IMR-90 (cell line): ENCODE measurements around the gene DBX1. TPM values are rescaled to one million over a fixed set of nuclear protein-coding genes. Genes with fewer than 3 reads are reported as not detected.

Experiments
- ATAC-seq: fragments of 200-7000 bp; cut with Tn5 transposase; 2 replicates; pipeline ENCODE4 v1.9.1; 2020; ENCODE audit warnings: low read depth, mild to moderate bottlenecking, moderate library complexity
- BruUV-seq: library from RNA; stranded (reverse); fragments of 400-500 nt; replicated peaks from 2 replicates; lab custom pipeline; 2021; lab: Mats Ljungman, UMichigan
- CTCF ChIA-PET: fragments of 300-600 bp; formaldehyde crosslinking; extraction: SDS; loops from one replicate; lab custom pipeline; 2021; ENCODE audit warnings: antibody characterized with exemption; lab: Yijun Ruan, JAX
- POLR2A ChIA-PET: fragments of 300-600 bp; sonication (Branson Sonifier 250); formaldehyde crosslinking; loops from one replicate; lab custom pipeline; 2022; ENCODE audit warnings: antibody characterized with exemption; ENCODE audit not compliant: unreplicated experiment; lab: Charles Lee
- DNase-seq: peaks from one replicate; pipeline ENCODE4 v3.0.0; 2013
- H2AFZ ChIP-seq: replicated peaks from 2 replicates; pipeline ENCODE3; 2013; ENCODE audit warnings: low read length, mild to moderate bottlenecking; ENCODE audit not compliant: poor library complexity
- H2AK5ac ChIP-seq: 2 replicates; pipeline ENCODE4 v1.6.1; 2013; ENCODE audit warnings: low read depth, low read length, inconsistent platforms
- H2AK9ac ChIP-seq: replicated peaks from 2 replicates; pipeline ENCODE3; 2013; ENCODE audit warnings: mild to moderate bottlenecking, low read depth, low read length, moderate library complexity; ENCODE audit not compliant: poor library complexity
- H2BK120ac ChIP-seq: 2 replicates; pipeline ENCODE4 v1.6.1; 2013; ENCODE audit warnings: low read depth, low read length, inconsistent platforms
- H2BK15ac ChIP-seq: 3 replicates; pipeline ENCODE4 v1.6.1; 2013; ENCODE audit warnings: low read depth, low read length, inconsistent platforms
- H2BK20ac ChIP-seq: 2 replicates; pipeline ENCODE4 v1.6.1; 2013; ENCODE audit warnings: low read depth, mild to moderate bottlenecking, inconsistent platforms, low read length, moderate library complexity
- H2BK5ac ChIP-seq: 2 replicates; pipeline ENCODE4 v1.6.1; 2013; ENCODE audit warnings: mild to moderate bottlenecking, low read depth, low read length, inconsistent platforms; ENCODE audit not compliant: poor library complexity, severe bottlenecking
- H3K14ac ChIP-seq: replicated peaks from 2 replicates; pipeline ENCODE4 v1.6.1; 2013; ENCODE audit warnings: low read depth, low read length, inconsistent platforms
- H3K18ac ChIP-seq: 2 replicates; pipeline ENCODE4 v1.6.1; 2013; ENCODE audit warnings: low read depth, low read length, control low read depth
- H3K23ac ChIP-seq: 2 replicates; pipeline ENCODE4 v1.6.1; 2013; ENCODE audit warnings: low read depth, low read length, inconsistent platforms
- H3K27ac ChIP-seq: 2 replicates; pipeline ENCODE4 v1.5.1; 2013; ENCODE audit warnings: mild to moderate bottlenecking, control low read depth, low read length; ENCODE audit not compliant: insufficient read depth
- H3K27me3 ChIP-seq: 2 replicates; pipeline ENCODE4 v1.6.1; 2013; ENCODE audit warnings: low read length; ENCODE audit not compliant: control insufficient read depth, insufficient read depth
- H3K36me3 ChIP-seq: 2 replicates; pipeline ENCODE4 v1.6.1; 2013; ENCODE audit warnings: low read length, mixed read lengths; ENCODE audit not compliant: control insufficient read depth, insufficient read depth
- H3K4ac ChIP-seq: 2 replicates; pipeline ENCODE4 v1.6.1; 2013; ENCODE audit warnings: low read depth, low read length, inconsistent platforms
- H3K4me1 ChIP-seq: 2 replicates; pipeline ENCODE4 v1.6.1; 2013; ENCODE audit warnings: low read length, mixed read lengths; ENCODE audit not compliant: control insufficient read depth, insufficient read depth
- H3K4me2 ChIP-seq: 2 replicates; pipeline ENCODE4 v1.6.1; 2013; ENCODE audit warnings: low read depth, mild to moderate bottlenecking, control low read depth, low read length, moderate library complexity
- H3K4me3 ChIP-seq: 2 replicates; pipeline ENCODE4 v1.5.1; 2013; ENCODE audit warnings: low read depth, mild to moderate bottlenecking, control low read depth, low read length, moderate library complexity; ENCODE audit not compliant: insufficient read depth
- H3K56ac ChIP-seq: 2 replicates; pipeline ENCODE4 v1.6.1; 2013; ENCODE audit warnings: low read length, inconsistent platforms; ENCODE audit not compliant: insufficient read depth; ENCODE audit errors: extremely low read depth
- H3K79me1 ChIP-seq, 2 experiments: 2 replicates each; pipeline ENCODE4 v1.6.1; 2013; ENCODE audit warnings: low read length in 2 of 2, inconsistent platforms in 1 of 2, low read depth in 1 of 2
- H3K9ac ChIP-seq: 2 replicates; pipeline ENCODE4 v1.6.1; 2013; ENCODE audit warnings: low read depth, low read length, control low read depth
- H3K9me1 ChIP-seq: 2 replicates; pipeline ENCODE4 v1.6.1; 2013; ENCODE audit warnings: low read length, inconsistent platforms; ENCODE audit not compliant: insufficient read depth
- H3K9me3 ChIP-seq: 2 replicates; pipeline ENCODE4 v1.6.1; 2013; ENCODE audit warnings: low read length; ENCODE audit not compliant: control insufficient read depth, insufficient read depth
- H4K20me1 ChIP-seq: 2 replicates; pipeline ENCODE4 v1.6.1; 2013; ENCODE audit warnings: low read length, inconsistent platforms; ENCODE audit not compliant: insufficient read depth
- H4K5ac ChIP-seq: 2 replicates; pipeline ENCODE4 v1.6.1; 2013; ENCODE audit warnings: mild to moderate bottlenecking, low read depth, low read length, control low read depth
- H4K8ac ChIP-seq, 2 experiments: 2 replicates each; pipeline ENCODE4 v1.6.1; 2013; ENCODE audit warnings: low read depth in 2 of 2, low read length in 2 of 2, control low read depth in 1 of 2, inconsistent platforms in 1 of 2
- H4K91ac ChIP-seq: 2 replicates; pipeline ENCODE4 v1.6.1; 2013; ENCODE audit warnings: low read depth, low read length, inconsistent platforms; ENCODE audit not compliant: insufficient read depth
- BHLHE40 ChIP-seq: fragments of 150-350 bp; IDR thresholded peaks from 2 replicates; pipeline ENCODE4 v1.6.1; 2016; ENCODE audit warnings: mild to moderate bottlenecking, low read depth, low read length
- CEBPB ChIP-seq: IDR thresholded peaks from 2 replicates; pipeline ENCODE4 v1.6.1; 2012; ENCODE audit warnings: low read depth, low read length, improper control_type of control experiment
- CHD1 ChIP-seq: IDR thresholded peaks from 2 replicates; pipeline ENCODE4 v1.6.1; 2012; ENCODE audit warnings: low read depth, low read length, improper control_type of control experiment
- CTCF ChIP-seq: conservative IDR thresholded peaks from 2 replicates; pipeline ENCODE4 v1.5.1; 2012; ENCODE audit warnings: mild to moderate bottlenecking, low read depth, low read length, improper control_type of control experiment
- FOS ChIP-seq: fragments of 150-350 bp; IDR thresholded peaks from 2 replicates; pipeline ENCODE4 v1.6.1; 2016; ENCODE audit warnings: low read depth, low read length
- MAFK ChIP-seq: IDR thresholded peaks from 2 replicates; pipeline ENCODE4 v1.6.1; 2012; ENCODE audit warnings: low read depth, low read length, improper control_type of control experiment
- MAZ ChIP-seq: IDR thresholded peaks from 2 replicates; pipeline ENCODE4 v1.6.1; 2012; ENCODE audit warnings: low read depth, mild to moderate bottlenecking, low read length, improper control_type of control experiment, moderate library complexity, borderline replicate concordance
- MXI1 ChIP-seq: IDR thresholded peaks from 2 replicates; pipeline ENCODE4 v1.6.1; 2012; ENCODE audit warnings: low read depth, mild to moderate bottlenecking, low read length, moderate library complexity, borderline replicate concordance
- NFE2L2 ChIP-seq: fragments of 150-350 bp; IDR thresholded peaks from 2 replicates; pipeline ENCODE4 v1.6.1; 2016; ENCODE audit warnings: low read depth, mild to moderate bottlenecking, low read length
- POLR2A ChIP-seq: IDR thresholded peaks from 2 replicates; pipeline ENCODE4 v1.6.1; 2012; ENCODE audit warnings: mild to moderate bottlenecking, low read depth, low read length
- RAD21 ChIP-seq: IDR thresholded peaks from 2 replicates; pipeline ENCODE4 v1.6.1; 2012; ENCODE audit warnings: low read length, improper control_type of control experiment
- RCOR1 ChIP-seq: IDR thresholded peaks from 2 replicates; pipeline ENCODE4 v1.6.1; 2012; ENCODE audit warnings: mild to moderate bottlenecking, low read length, improper control_type of control experiment; ENCODE audit not compliant: insufficient replicate concordance
- RFX5 ChIP-seq: IDR thresholded peaks from 2 replicates; pipeline ENCODE4 v1.8.0; 2012; ENCODE audit warnings: low read depth, mild to moderate bottlenecking, low read length, moderate library complexity
- SMC3 ChIP-seq: fragments of 150-350 bp; IDR thresholded peaks from 2 replicates; pipeline ENCODE4 v1.6.1; 2016; ENCODE audit warnings: low read depth, mild to moderate bottlenecking, antibody characterized with exemption, low read length, moderate library complexity
- WGBS, 2 experiments: methylation state at CpG; one replicate each; pipeline versions ENCODE4 v1.1.5 to v1.1.7; 2013; ENCODE audit warnings: missing lambda C conversion rate in 2 of 2; ENCODE audit not compliant: insufficient read length in 1 of 2; ENCODE audit errors: extremely low coverage in 2 of 2; 5-methylcytosine and 5-hydroxymethylcytosine counted together
- dilution Hi-C: fragments of 300-500 bp; cut with HindIII; formaldehyde crosslinking; loops from one replicate; pipeline ENCODE4 v1.14.3; 2018; ENCODE audit warnings: low sequenced_read_pairs; ENCODE audit not compliant: unreplicated experiment
- in situ Hi-C: fragments of 300-500 bp; cut with MboI; formaldehyde crosslinking; loops from 3 replicates; pipeline ENCODE4 v1.14.3; 2019; ENCODE audit warnings: low sequenced_read_pairs, inconsistent platforms, mixed read lengths
- intact Hi-C: fragments of 100-400 bp; cut with micrococcal nuclease; formaldehyde crosslinking; loops from 2 replicates; pipeline ENCODE4 v1.10.0; 2022
- polyA plus RNA-seq, 3 experiments: library from polyadenylated mRNA; depleted of rRNA; stranded (reverse); fragments of >200 nt; gene quantifications; 2 replicates each; pipeline ENCODE4 v1.2.3, GENCODE V29; 2012; ENCODE audit warnings: low replicate concordance in 1 of 3
- total RNA-seq: library from RNA; depleted of rRNA; stranded (reverse); fragments of >200 nt; gene quantifications from 2 replicates; pipeline ENCODE4 v1.2.3, GENCODE V29; 2012
- TF ChIP-seq, protein P1 (sequence below): fragments of 150-350 bp; IDR thresholded peaks from 2 replicates; pipeline ENCODE4 v1.6.1; 2016; ENCODE audit warnings: low read depth, mild to moderate bottlenecking, low read length, moderate library complexity, borderline replicate concordance
- TF ChIP-seq, protein P2 (sequence below): fragments of 150-350 bp; IDR thresholded peaks from 2 replicates; pipeline ENCODE4 v1.6.1; 2017; ENCODE audit warnings: mild to moderate bottlenecking, antibody characterized with exemption, low read length, low read depth

DBX1 gene
- total and polyA plus RNA-seq, 2 of the 4 experiments (the other 2 are of a cell fraction): not detected

DNA sequence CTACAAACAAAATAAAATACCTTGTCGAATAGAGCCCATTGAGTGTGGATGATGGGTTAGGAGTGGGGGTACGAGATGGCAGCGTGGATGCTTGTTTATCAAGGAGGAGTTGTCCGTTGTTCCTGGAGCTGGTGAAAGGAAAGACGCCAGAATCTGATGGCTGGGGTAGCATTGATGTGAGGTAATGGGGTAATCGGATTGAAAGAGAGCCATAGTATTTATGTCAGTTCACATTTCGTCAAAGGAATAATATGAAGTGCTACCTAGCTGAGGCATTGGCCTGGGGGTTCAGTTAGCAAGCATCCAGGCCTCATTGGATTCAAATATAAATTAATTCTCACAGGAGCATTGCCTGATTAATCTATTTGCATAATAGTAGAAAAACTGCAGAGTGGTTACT is 16.9 kb upstream of the DBX1 start:
- Histone ChIP-seq H3K27me3 (peaks cover 11% of the 10 kb centered on the region), H3K9me1 (no peaks in the 10 kb centered on the region), H3K4me2 (no peak overlapping the region), H3K23ac (no peak overlapping the region), H3K56ac (no peak overlapping the region), H2AK5ac (no peak overlapping the region), H3K27ac (no peak overlapping the region), H3K14ac (no peak overlapping the region), H4K5ac (no peak overlapping the region), H4K20me1 (no peaks in the 10 kb centered on the region), H4K8ac (no peak overlapping the region), H2BK120ac (no peak overlapping the region), H2BK20ac (no peak overlapping the region), H4K91ac (no peak overlapping the region), H3K4me1 (no peaks in the 10 kb centered on the region), H3K79me1 (no peaks in the 10 kb centered on the region), H2BK15ac (no peak overlapping the region), H3K9ac (no peak overlapping the region), H3K18ac (no peak overlapping the region), H3K9me3 (no peaks in the 10 kb centered on the region), H2BK5ac (no peak overlapping the region), H2AK9ac (no peak overlapping the region), H3K4me3 (no peak overlapping the region), H2AFZ (no peak overlapping the region), H3K36me3 (no peaks in the 10 kb centered on the region), H3K4ac (no peak overlapping the region)
- dilution Hi-C loops (no loop called here), intact Hi-C loops (no loop called here), in situ Hi-C loops (no loop called here)
- DNase-seq: no peak
- no TSS peak for BruUV-seq
- CTCF ChIA-PET: no interaction called here
- POLR2A ChIA-PET: no interaction called here
- no peak for ATAC-seq
- WGBS, 2 experiments: 45% methylated on average over 3 of the region's 7 CpGs; no CpG with 5 or more reads in 1 of the 2 experiments
- TF ChIP-seq, protein P1, sequence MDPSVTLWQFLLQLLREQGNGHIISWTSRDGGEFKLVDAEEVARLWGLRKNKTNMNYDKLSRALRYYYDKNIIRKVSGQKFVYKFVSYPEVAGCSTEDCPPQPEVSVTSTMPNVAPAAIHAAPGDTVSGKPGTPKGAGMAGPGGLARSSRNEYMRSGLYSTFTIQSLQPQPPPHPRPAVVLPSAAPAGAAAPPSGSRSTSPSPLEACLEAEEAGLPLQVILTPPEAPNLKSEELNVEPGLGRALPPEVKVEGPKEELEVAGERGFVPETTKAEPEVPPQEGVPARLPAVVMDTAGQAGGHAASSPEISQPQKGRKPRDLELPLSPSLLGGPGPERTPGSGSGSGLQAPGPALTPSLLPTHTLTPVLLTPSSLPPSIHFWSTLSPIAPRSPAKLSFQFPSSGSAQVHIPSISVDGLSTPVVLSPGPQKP: no peak
- TF ChIP-seq FOS (no peak), CHD1 (no peak), NFE2L2 (no peak), MXI1 (no peak), BHLHE40 (no peak), RCOR1 (no peak), MAFK (no peak), SMC3 (no peak), POLR2A (no peak), CTCF (no peak), RAD21 (no peak), MAZ (no peak), CEBPB (no peak), RFX5 (no peak)
- TF ChIP-seq, protein P2, sequence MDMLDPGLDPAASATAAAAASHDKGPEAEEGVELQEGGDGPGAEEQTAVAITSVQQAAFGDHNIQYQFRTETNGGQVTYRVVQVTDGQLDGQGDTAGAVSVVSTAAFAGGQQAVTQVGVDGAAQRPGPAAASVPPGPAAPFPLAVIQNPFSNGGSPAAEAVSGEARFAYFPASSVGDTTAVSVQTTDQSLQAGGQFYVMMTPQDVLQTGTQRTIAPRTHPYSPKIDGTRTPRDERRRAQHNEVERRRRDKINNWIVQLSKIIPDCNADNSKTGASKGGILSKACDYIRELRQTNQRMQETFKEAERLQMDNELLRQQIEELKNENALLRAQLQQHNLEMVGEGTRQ: no peak
